ENCODE data around the gene PARP16.

Gene PARP16

DNA sequence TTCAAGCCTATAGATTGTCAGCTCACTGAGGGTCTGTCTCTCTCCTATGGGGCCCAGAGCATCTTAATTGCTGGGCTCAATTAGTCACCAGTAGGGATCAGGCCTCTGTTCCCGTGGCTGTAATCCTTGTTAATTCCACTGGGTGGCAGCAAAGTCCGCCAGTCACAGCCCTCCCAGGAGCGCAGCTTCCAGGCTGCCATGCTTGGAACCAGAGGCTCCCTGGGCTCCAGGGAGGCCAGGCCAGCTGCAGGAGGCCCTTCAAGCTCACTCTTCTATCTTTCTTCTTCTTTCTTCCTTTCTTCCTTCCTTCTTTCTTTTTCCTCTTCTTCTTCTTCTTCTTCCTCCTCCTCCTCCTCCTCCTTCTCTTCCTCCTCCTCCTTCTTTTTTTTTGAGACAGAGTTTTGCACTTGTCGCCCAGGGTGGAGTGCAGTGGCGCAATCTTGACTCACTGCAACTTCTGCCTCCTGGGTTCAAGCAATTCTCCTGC lies 32.2 kb upstream of the PARP16 start:
- TF ChIP-seq POLR2A (IDR thresholded peaks at IDR 0.05; ENCODE audit: extremely low read depth, insufficient read length): no peak
- TF ChIP-seq MAX (IDR thresholded peaks at IDR 0.05; ENCODE audit: low read depth, low read length): peak; percentile 38; the same call in 1 of the 2 replicates
- TF ChIP-seq, protein P1, sequence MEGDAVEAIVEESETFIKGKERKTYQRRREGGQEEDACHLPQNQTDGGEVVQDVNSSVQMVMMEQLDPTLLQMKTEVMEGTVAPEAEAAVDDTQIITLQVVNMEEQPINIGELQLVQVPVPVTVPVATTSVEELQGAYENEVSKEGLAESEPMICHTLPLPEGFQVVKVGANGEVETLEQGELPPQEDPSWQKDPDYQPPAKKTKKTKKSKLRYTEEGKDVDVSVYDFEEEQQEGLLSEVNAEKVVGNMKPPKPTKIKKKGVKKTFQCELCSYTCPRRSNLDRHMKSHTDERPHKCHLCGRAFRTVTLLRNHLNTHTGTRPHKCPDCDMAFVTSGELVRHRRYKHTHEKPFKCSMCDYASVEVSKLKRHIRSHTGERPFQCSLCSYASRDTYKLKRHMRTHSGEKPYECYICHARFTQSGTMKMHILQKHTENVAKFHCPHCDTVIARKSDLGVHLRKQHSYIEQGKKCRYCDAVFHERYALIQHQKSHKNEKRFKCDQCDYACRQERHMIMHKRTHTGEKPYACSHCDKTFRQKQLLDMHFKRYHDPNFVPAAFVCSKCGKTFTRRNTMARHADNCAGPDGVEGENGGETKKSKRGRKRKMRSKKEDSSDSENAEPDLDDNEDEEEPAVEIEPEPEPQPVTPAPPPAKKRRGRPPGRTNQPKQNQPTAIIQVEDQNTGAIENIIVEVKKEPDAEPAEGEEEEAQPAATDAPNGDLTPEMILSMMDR (IDR thresholded peaks at IDR 0.05; ENCODE audit: low read depth, low read length): peak; percentile 69
- TF ChIP-seq MYC (IDR thresholded peaks at IDR 0.05; ENCODE audit: low read depth, low read length): no peak
- peak; percentile 81 for DNase-seq (ENCODE audit: low read depth)
- H3K4me3 ChIP-seq (ENCODE audit: low read depth, low read length): no peak overlapping the region

GRCh38 chr15:65312400-65312916 lies 25.8 kb upstream of the PARP16 start:
- no peak for DNase-seq (ENCODE audit: low read depth)
- H3K4me3 ChIP-seq (ENCODE audit: low read depth, low read length): no peak overlapping the region
- no peak for TF ChIP-seq MAX (IDR thresholded peaks at IDR 0.05; ENCODE audit: low read depth, low read length)
- TF ChIP-seq POLR2A (IDR thresholded peaks at IDR 0.05; ENCODE audit: extremely low read depth, insufficient read length): no peak
- TF ChIP-seq, protein P1 (IDR thresholded peaks at IDR 0.05; ENCODE audit: low read depth, low read length): no peak

GRCh38 chr15:65311760-65312159 lies 25.1 kb upstream of the PARP16 start:
- DNase-seq (ENCODE audit: low read depth): no peak
- H3K4me3 ChIP-seq (ENCODE audit: low read depth, low read length): no peak overlapping the region
- TF ChIP-seq POLR2A (IDR thresholded peaks at IDR 0.05; ENCODE audit: extremely low read depth, insufficient read length): no peak
- TF ChIP-seq, protein P1 (IDR thresholded peaks at IDR 0.05; ENCODE audit: low read depth, low read length): no peak
- no peak for TF ChIP-seq MAX (IDR thresholded peaks at IDR 0.05; ENCODE audit: low read depth, low read length)
- TF ChIP-seq MYC (IDR thresholded peaks at IDR 0.05; ENCODE audit: low read depth, low read length): no peak

- TF ChIP-seq, protein P1 (IDR thresholded peaks at IDR 0.05; ENCODE audit: low read depth, low read length): no peak
- TF ChIP-seq MYC (IDR thresholded peaks at IDR 0.05; ENCODE audit: low read depth, low read length) (no peak), MAX (IDR thresholded peaks at IDR 0.05; ENCODE audit: low read depth, low read length) (no peak), POLR2A (IDR thresholded peaks at IDR 0.05; ENCODE audit: extremely low read depth, insufficient read length) (no peak)
- DNase-seq (ENCODE audit: low read depth): peak; percentile 82
- no peak overlapping the region for H3K4me3 ChIP-seq (ENCODE audit: low read depth, low read length)
Measured at GRCh38 chr15:65310431-65311137, 23.9 kb upstream of the PARP16 start.

GRCh38 chr15:65309882-65310418 lies 23.3 kb upstream of the PARP16 start:
- TF ChIP-seq MYC (IDR thresholded peaks at IDR 0.05; ENCODE audit: low read depth, low read length): no peak
- no peak for TF ChIP-seq POLR2A (IDR thresholded peaks at IDR 0.05; ENCODE audit: extremely low read depth, insufficient read length)
- TF ChIP-seq, protein P1 (IDR thresholded peaks at IDR 0.05; ENCODE audit: low read depth, low read length): no peak
- no peak for TF ChIP-seq MAX (IDR thresholded peaks at IDR 0.05; ENCODE audit: low read depth, low read length)
- H3K4me3 ChIP-seq (ENCODE audit: low read depth, low read length): no peak overlapping the region
- no peak for DNase-seq (ENCODE audit: low read depth)
